Measurements from ENCODE around the gene BRPF1. TPM values are rescaled to one million over a fixed set of nuclear protein-coding genes. Genes with fewer than 3 reads are reported as not detected.
A peak's percentile ranks its signal among the peaks of the same experiment; 100 is the strongest.

BRPF1 gene
- total and polyA plus RNA-seq, 10 of the 15 experiments (the other 5 are each of a cell fraction or from before 2014, with no cell fraction given): 1.2 to 25.3 (median 13.6) TPM

GRCh38 chr3:9793161-9793781, 61.7 kb downstream of the BRPF1 start:
- in situ Hi-C loops (cut with MboI) (no loop called here), intact Hi-C loops (cut with micrococcal nuclease; ENCODE audit: unreplicated experiment) (loop anchor here (5.0 kb wide), 3 partner anchors 61 to 141 kb away; partner anchors contain the start of genes BRPF1 and CRELD1)
- H3K27ac ChIP-seq (ENCODE audit: control insufficient read depth, insufficient read depth): peak overlapping the region; percentile 99
- WGBS (ENCODE audit: insufficient coverage, insufficient replicate concordance, low lambda C conversion rate, missing lambda C conversion rate): 1% methylated on average over 22 of the region's 23 CpGs
- H3K9me3 ChIP-seq (replicated peaks; ENCODE audit: control insufficient read depth, insufficient read depth, low read length): no peaks in the 10 kb centered on the region
- H2AFZ ChIP-seq (ENCODE audit: control insufficient read depth, low read depth, low read length): no peak overlapping the region
- H3K79me2 ChIP-seq (ENCODE audit: control insufficient read depth, insufficient read depth, low read length): peaks cover 68% of the 10 kb centered on the region
- peak overlapping the region; percentile 89 for H3K4me3 ChIP-seq
- ChIA-PET SMC1A (ENCODE audit: uncharacterized antibody, unreplicated experiment) (interaction anchor here (0.6 to 1.8 kb wide), 7 partner anchors 22 to 1850 kb away, joined by 3 to 11 read pairs (median 3); partner anchors contain the start of genes JAGN1, OGG1 and VGLL4), RAD21 (ENCODE audit: unreplicated experiment) (interaction anchor here (0.6 to 1.4 kb wide), 11 partner anchors 11 to 233 kb away, joined by 3 to 10 read pairs (median 5); partner anchors contain the start of genes BRPF1, CRELD1, FANCD2 and OGG1), CTCF (interaction anchor here (0.6 to 1.6 kb wide), 10 partner anchors 11 to 399 kb away, joined by 3 to 6 read pairs (median 4); partner anchors contain the start of genes MTMR14 and OGG1), POLR2A (interaction anchor here (0.8 to 2.0 kb wide), 12 partner anchors 10 to 431 kb away, joined by 3 to 20 read pairs (median 8); partner anchors contain the start of genes BRPF1, MTMR14, OGG1 and SETD5)
- no peaks in the 10 kb centered on the region for H3K27me3 ChIP-seq (replicated peaks in 1 of 2; ENCODE audit: control insufficient read depth in 2 of 2, insufficient read depth in 2 of 2, low read length in 1 of 2)
- ATAC-seq: peak; percentile 49
- H3K4me2 ChIP-seq (ENCODE audit: control insufficient read depth, insufficient read depth): peak overlapping the region; percentile 36
- FAIRE-seq: no peak
- peaks cover 6% of the 10 kb centered on the region; the same call in 1 of the 2 replicates for H4K20me1 ChIP-seq (ENCODE audit: control insufficient read depth, insufficient read depth)
- peak overlapping the region; percentile 97 for H3K9ac ChIP-seq (ENCODE audit: control insufficient read depth, insufficient read depth, low read length)
- H3K4me1 ChIP-seq (ENCODE audit: control insufficient read depth, insufficient read depth, low read length): peaks cover 14% of the 10 kb centered on the region
- BruUV-seq (replicated peaks): TSS peak; percentile 67
- DNase-seq (ENCODE audit: low read depth, low spot score): no peak
- peaks cover 11 to 26% of the 10 kb centered on the region in 2 experiments for H3K36me3 ChIP-seq (ENCODE audit: control insufficient read depth in 2 of 2, insufficient read depth in 2 of 2, low read length in 1 of 2)
- TF ChIP-seq NFYB (IDR thresholded peaks at IDR 0.05; ENCODE audit: insufficient read depth, low read depth, low read length) (0 out of 2 replicates have a peak, but pooled peaks have one; percentile 41), ZBTB33 (IDR thresholded peaks at IDR 0.05) (no peak), USF2 (IDR thresholded peaks at IDR 0.05; ENCODE audit: borderline replicate concordance, low read depth, low read length) (no peak), PRDM15 (CRISPR knock-in tag; IDR thresholded peaks at IDR 0.05) (0 out of 2 replicates have a peak, but pooled peaks have one; percentile 0), IKZF2 (IDR thresholded peaks at IDR 0.05) (0 out of 4 replicates have a peak, but pooled peaks of 1 of the 2 experiments have one; percentile 22), SMAD1 (IDR thresholded peaks at IDR 0.05; ENCODE audit: low read depth, partially characterized antibody) (peak; percentile 30), ASH2L (IDR thresholded peaks at IDR 0.05; ENCODE audit: borderline replicate concordance, low read depth) (no peak), NFYA (IDR thresholded peaks at IDR 0.05; ENCODE audit: borderline replicate concordance, low read depth, low read length) (no peak), ZBTB40 (IDR thresholded peaks at IDR 0.05; ENCODE audit: borderline replicate concordance) (peak; percentile 7; the same call in 1 of the 2 replicates)

All from GM12878 (cell line).